AG09309 (cell line): ENCODE measurements around the gene ACTA2.

Source experiments
- DNase-seq: peaks from one replicate; pipeline ENCODE4 v3.0.0-alpha.2; 2010; ENCODE audit warnings: low read depth
- H3K4me3 ChIP-seq: 2 replicates; pipeline ENCODE4 v1.5.1; 2011; ENCODE audit warnings: mild to moderate bottlenecking, low read depth, low read length, moderate library complexity; ENCODE audit not compliant: control insufficient read depth
- TF ChIP-seq, protein P1 (sequence below): IDR thresholded peaks from 2 replicates; pipeline ENCODE4 v1.5.1; 2011; ENCODE audit warnings: mild to moderate bottlenecking, low read depth, low read length, inconsistent platforms; ENCODE audit not compliant: insufficient read depth, control insufficient read depth; ENCODE audit errors: missing control alignments

ACTA2 gene

DNA sequence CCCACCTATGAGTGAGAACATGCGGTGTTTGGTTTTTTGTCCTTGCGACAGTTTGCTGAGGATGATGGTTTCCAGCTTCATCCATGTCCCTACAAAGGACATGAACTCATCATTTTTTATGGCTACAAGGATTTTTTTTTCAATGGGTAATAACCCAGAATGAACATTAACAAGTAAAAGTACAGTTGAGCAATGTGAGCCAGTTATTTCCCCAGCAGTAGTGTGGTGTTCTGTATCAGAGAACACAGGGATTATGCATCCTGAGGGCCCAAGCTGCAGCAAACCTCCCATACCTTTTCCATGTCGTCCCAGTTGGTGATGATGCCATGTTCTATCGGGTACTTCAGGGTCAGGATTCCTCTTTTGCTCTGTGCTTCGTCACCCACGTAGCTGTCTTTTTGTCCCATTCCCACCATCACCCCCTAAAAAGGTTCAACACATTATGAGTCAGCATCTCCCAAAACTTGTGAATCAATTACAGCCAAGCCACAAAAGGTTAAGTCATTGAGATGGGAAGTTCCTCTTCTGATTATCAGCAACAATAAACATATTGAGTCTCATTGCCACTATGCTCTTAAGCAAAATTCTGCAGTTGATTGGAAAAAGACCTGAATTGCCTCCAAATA is 5.5 kb downstream of the ACTA2 start:
- TF ChIP-seq, protein P1, sequence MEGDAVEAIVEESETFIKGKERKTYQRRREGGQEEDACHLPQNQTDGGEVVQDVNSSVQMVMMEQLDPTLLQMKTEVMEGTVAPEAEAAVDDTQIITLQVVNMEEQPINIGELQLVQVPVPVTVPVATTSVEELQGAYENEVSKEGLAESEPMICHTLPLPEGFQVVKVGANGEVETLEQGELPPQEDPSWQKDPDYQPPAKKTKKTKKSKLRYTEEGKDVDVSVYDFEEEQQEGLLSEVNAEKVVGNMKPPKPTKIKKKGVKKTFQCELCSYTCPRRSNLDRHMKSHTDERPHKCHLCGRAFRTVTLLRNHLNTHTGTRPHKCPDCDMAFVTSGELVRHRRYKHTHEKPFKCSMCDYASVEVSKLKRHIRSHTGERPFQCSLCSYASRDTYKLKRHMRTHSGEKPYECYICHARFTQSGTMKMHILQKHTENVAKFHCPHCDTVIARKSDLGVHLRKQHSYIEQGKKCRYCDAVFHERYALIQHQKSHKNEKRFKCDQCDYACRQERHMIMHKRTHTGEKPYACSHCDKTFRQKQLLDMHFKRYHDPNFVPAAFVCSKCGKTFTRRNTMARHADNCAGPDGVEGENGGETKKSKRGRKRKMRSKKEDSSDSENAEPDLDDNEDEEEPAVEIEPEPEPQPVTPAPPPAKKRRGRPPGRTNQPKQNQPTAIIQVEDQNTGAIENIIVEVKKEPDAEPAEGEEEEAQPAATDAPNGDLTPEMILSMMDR, result no peak
- H3K4me3 ChIP-seq, result no peak overlapping the region
- DNase-seq, result no peak

DNA sequence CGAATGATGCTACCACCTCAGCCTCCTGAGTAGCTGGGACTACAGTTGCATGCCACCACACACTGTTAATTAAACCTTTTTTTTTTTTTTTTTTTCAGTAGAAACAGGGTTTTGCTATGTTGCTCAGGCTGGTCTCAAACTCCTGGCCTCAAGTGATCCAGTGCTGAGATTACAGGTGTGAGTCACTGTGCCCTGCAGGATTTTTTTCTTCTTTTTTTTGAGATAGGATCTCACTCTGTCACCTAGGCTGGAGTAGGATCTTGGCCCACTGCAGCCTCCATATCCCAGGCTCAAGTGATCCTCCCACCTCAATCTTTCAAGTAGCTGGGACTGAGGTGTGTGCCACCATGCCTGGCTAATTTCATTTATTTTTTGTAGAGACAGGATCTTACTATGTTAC is 6.4 kb downstream of the ACTA2 start:
- no peak overlapping the region for H3K4me3 ChIP-seq
- TF ChIP-seq, protein P1, result no peak
- DNase-seq, result no peak

DNA sequence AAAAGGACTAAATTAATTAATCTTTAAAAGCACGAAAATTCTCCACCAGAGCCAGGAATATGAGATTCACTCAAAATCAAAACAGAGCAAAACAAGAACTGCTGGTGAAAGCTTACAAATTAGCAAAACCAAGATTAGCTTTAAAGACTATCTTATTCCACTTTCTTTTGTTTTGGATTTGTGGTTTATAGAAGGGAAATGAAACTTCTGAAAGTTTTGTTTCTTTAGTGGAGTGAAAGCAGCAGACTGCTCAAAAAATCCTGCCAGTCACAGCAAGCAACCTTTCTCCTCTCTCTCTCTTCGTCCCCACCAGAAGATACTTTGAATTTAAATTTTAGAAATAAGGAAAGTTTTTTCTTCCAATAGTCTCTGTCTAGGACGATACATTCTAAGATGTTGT is 7.8 kb downstream of the ACTA2 start:
- DNase-seq, result no peak
- no peak overlapping the region for H3K4me3 ChIP-seq
- TF ChIP-seq, protein P1, result no peak

DNA sequence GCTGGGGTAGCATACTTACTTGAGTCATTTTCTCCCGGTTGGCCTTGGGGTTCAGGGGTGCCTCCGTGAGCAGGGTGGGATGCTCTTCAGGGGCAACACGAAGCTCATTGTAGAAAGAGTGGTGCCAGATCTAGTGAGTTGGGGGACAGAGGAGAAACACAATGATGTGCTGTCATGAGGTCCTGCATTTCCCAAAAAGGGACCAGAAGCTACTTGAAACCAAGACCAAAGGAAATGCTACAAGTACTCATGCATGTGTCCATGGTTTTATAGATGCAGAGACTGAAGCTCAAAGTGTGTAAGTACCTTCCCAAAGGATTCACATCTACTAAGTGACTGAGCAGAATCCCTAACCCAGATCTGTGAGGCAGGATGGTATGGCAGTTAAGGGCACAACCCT is 8.8 kb downstream of the ACTA2 start:
- DNase-seq, result no peak
- H3K4me3 ChIP-seq, result no peak overlapping the region
- TF ChIP-seq, protein P1, result no peak

DNA sequence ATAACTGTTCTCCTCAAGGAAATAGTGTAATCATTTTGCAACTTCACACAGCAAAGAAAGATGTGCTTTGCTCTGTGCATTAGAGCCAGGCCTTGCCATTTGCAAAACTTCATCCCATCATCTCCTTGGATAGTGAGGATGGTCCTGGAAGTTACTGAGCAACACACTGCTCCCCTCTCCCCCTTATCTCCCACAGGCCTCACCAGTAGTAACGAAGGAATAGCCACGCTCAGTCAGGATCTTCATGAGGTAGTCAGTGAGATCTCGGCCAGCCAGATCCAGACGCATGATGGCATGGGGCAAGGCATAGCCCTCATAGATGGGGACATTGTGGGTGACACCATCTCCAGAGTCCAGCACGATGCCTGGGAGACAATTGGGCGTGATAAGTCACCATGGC is 11.5 kb downstream of the ACTA2 start:
- DNase-seq, result no peak
- no peak overlapping the region for H3K4me3 ChIP-seq
- TF ChIP-seq, protein P1, result no peak

DNA sequence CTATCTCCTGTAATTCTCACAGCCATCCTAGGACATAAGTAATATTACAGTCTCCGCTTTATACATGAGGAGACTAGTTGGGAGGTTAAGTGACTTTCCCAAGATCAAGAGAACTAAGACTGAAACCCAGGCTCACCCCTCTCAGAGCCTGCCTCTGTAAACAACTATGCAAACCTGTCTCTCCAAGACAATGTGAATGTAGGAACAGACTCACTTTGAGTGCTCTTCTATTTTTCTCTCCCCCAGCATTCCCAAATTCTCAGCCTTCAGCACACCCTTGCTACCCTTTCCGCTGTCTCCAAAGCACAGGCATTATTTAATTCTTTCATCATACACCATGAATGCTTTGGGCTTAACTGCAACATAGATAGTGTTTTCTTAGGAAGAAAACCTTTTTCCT is 13.6 kb downstream of the ACTA2 start:
- no peak overlapping the region for H3K4me3 ChIP-seq
- TF ChIP-seq, protein P1, result no peak
- no peak for DNase-seq

DNA sequence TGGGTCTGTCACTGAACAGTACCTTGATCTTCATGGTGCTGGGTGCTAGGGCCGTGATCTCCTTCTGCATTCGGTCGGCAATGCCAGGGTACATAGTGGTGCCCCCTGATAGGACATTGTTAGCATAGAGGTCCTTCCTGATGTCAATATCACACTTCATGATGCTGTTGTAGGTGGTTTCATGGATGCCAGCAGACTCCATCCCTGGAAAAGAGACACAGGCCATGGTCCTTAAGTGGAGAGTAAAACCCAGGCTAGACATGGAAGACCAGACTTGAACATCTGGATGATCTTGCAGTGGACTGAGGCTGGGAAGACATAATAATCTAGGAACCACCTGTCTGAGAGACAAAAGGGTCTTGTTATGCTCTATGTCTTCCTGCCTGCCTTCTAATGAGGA is 14.5 kb downstream of the ACTA2 start:
- TF ChIP-seq, protein P1, result no peak
- no peak overlapping the region for H3K4me3 ChIP-seq

More for the DNA sequence above, 14.5 kb downstream of the ACTA2 start:
- no peak for DNase-seq
